Activated T-cell treated with anti-CD3 and anti-CD28 coated beads for 24 hours (primary cell): ENCODE measurements around the gene SMPD4.
"Not testable (repeated sequence)": the region's sequence is repeated elsewhere in the genome, so short reads cannot be mapped to it uniquely, and the experiment has no call there.

ENCODE experiments used
- DNase-seq: peaks from one replicate; pipeline ENCODE4 v3.0.0-alpha.2; 2020; ENCODE audit warnings: low read depth

Gene SMPD4

DNA sequence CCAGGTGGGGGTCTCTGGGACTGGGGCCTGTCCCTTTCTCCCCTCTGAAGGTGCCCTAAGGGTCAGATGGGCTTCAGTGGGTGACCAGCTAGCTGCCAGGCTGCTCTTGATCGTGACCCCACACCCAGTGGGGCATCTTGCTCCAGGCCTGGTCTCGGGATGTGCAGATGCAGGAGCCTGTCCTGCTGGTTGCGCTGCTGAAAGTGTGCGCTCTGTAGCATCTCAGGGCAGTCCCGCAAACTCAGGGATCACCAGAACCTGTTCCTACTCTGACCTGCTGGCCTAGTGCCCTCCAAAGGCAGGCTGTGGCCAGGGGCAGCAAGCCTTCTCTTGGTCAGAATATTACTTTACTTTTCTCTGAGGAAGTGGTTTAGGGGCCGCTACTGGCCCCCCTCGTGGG lies 40.9 kb downstream of the SMPD4 start:
- DNase-seq, result not testable (repeated sequence)

DNA sequence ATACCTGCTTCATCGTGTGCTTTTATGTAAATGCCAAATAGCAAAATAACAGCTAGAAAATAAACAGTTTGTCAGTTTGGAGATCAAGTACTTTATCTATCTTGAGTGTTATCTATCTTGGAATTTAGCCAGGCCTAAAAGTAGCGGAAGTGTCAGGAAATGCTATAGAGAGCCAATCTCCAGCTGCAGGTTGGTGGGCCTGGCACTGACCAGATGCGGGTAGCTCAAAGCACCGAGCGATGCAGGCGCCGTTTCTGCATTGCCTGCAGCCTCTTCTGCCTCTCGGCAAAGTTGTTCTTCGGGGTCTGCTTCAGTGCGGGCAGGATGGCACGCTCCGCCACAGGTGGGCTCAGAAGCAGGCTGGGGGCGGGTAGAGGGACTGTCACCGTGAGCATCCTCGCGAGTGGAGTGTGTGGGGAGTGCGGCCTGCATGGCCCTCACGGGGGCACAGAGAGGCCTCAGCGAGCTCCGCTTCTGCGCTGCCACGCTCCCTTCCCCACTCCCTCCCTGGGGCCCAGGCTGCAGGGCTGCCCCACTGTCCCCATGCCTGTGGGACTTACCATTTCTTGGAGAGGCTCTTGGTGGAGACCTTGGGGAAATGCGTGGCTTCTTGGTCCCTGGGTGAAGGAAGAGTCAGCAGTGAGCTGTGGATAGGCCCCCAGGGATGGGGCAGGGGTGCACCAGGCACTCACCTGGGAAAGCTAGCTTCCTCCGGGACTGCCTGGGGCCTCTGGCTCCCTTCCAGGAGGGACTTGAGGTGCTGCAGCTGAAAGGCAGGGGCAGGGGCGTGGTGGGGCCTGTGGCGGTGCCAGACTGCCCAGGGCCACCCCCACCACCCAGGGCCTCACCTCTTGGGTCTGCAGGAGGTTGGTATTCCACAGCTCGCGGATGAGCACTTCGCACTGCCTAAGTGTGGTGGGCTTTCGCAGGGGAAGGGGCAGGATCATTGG lies 41.8 kb downstream of the SMPD4 start:
- DNase-seq, result not testable (repeated sequence)

DNA sequence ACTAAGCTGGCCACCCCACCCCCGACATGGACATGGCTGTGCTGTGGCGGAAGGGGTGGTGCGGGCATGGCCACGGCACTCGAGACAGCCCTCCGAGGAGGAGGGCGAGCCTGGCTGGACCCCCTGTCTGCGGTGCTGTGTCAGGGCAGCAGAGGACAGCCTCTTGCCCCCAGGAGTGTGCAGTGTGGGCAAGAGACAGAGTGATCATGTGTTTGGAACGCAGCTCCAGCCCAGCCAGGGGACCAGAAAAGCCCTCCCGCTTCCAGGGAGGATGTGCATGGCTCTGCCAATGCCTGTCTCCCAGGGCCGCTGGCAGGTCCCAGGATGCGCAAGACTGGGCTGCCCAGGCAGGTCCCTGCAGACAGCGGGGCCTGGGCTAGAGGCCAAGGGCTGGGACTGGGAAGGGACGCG lies 42.6 kb downstream of the SMPD4 start:
- not testable (repeated sequence) for DNase-seq

DNA sequence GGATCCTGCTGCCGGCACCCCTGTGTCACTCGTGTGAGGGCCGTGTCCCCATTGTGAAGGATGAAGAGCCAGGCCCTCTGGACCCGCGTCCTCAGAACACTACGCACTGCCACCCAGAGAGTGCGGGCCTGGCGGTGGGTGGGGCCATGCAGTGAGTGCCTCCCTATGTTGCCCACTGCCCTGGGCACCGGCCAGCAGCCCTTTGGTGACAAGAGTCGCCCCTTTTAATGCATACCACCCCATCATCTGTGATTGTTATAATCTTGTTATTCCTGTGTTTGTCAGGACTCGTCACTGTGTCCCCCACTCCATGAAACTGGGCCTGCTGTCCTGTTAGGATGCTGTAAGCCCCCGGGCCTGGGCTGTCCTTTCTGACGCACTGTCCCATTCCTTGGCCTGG lies 43.1 kb downstream of the SMPD4 start:
- DNase-seq, result not testable (repeated sequence)

DNA sequence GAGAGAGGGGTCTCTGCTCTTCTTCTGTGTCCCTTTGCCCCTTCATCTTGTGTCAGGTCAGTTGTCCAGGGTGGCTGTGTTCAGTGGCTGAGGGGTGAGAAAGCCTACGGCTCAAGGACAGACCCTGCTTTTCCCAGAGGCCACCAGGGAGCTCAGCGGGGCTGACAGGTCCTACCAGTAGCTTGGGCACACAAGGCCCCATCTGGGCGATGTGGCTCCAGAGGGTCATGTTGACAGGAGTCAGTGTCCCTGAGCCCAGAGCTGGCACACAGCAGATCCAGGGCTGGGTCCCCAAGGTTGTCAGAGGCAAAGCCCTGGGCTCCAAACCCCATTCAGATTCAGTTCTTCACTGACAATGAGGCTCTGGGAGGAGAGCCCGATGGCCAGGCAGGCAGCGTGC lies 44.3 kb downstream of the SMPD4 start:
- DNase-seq, result not testable (repeated sequence)

DNA sequence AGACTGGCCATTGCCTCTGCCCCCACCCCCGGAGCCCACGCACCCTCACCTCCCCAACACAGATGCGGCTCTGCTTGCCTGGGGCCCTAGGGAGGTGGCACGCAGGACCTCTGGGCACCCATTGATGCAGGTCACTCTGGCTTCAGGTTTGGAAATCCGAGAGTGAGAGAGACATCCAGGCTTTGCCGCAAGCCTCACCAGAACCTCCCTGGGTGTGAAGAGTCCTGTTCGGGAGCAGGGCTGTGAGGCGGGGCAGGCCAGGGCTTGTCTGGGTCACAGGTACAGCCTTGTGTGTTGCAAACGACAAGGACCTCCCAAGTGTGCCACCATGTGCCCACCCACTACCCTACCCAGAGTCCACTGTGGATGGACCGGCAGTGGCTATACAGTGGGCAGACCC lies 44.9 kb downstream of the SMPD4 start:
- DNase-seq, result not testable (repeated sequence)

DNA sequence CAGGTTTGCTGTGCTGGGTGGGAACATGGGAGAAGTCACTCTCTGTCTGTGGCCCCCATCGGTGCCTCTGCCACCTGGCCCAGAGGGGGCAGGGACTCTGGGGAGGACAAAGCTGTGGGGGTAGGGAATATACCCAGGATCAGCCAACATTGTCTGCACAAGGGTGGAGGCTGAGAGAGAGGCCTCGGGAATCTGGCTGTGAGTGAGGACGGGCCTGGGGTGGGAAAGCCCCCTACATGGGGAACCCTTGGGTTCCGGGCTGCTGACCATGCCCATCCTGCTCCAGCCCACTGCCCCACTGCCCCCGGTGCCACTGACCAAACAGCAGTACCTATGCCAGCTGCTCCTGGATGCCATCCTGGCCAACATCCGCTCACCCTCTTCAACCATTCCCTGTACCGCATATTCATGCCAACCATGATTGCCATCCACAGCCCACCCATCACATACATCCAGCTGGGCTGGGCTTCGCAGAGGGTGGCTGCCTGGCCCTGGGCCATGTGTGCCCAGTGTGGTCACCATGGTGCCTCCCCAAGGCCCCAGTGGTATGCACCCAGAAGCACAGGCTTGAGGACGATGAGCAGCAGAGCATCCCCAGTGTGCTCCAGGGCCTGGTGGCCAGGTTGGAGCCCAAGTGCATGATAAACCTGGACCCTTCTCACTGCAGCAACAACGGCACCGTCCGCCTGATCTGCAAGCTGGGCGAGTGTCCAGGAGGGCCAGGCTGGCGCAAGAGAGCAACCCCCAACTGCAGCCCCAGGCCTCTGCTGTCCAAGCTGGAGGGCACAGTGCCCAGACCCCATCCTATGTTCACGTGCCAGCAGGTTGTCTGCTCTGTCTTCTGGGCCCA lies 45.5 kb downstream of the SMPD4 start:
- DNase-seq, result no peak

DNA sequence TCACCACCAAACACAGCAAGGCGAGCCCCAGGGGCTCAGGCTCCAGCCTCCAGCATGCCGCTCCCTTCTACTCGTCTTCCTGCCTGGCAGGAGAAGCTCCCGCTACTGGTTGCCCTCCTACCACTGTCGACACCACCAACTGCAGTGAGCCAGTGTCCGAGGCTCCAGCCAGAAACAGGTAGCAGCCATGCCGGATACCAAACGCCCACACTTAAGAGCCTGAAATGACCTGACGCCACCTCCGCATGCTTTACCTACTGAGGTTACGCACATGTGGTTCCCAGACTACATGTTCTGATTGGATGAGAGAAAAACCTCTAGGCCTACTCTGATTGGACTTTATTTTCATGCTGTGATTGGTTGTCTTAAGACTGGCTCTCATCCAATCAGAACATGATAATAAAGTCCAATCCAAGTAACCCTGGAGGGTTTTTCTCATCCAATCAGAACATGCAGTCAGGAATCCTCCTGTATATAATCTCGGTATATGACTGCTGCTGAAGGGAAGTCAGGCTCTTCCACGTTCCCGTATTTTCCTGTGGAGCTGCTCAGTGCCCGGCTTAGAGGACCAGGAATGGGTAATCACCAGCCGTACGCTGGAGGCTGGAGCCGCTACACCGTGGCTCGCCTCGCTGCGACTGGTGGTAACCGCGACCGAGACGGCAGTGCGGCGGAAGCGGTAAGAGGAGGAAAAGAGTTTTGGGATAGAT lies 52.1 kb downstream of the SMPD4 start, which contains the start of gene POTEF:
Gene POTEF, minus strand, starts transcription at position 103 of the 710 bp plus-strand sequence. CDS start 8,707 bp downstream, outside the sequence.
- not testable (repeated sequence) for DNase-seq

DNA sequence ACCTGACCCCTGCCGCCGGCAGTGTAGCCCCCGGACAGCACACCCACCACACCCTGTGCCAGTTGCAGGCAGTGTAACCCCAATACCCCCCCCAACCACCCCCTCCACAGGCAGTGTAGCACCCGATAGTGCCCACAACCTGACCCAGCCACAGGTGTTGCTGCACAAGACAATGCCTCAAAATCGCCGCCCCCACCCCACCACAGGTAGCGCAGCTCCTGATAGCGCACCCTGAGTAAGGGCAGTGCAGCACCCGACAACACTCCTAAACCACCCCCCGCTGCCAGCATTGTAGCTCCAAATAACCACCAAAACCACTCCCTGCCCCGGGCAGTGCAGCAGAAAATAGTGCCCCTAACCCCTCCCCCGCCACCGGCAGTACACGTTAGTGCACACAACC lies 52.9 kb downstream of the SMPD4 start:
- DNase-seq, result not testable (repeated sequence)

DNA sequence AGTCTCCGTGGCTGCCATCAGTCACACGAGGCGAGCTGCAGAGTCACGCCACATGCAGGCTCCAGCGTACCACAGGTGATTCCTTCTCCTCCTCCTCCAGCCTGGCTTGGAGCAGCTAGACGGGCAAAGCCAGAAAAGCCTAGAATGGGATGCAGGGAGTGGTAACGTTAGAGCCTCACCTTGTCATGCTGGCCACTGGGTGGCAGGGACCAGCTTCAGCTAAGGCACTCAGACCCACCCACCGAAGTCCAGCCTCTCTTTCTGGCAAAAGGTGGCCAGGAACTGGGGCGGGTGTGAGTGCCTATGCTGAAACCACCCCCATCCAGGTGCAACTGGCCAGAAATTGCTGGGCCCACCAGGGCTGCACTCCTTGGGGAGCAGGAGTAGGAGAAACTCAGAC lies 53.7 kb downstream of the SMPD4 start:
- DNase-seq, result not testable (repeated sequence)

DNA sequence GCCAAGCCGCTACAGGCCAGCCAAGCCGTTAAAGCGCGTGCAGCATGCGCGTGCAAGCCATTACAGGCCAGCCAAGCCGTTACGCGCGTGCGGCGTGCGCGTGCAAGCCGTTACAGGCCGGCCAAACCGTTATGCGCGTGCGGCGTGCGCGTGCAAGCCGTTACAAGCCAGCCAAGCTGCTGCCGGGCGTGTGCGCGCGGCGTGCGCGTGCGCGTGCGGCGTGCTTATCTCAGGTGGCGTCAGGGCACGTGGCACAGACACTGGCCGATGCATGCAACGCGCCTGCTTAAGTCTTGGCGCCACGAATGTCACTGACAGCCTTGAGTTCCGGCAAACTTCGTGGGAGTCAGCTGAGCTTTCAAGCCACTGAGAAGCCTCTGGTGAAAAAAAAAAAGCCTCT lies 60.5 kb downstream of the SMPD4 start:
- DNase-seq, result not testable (repeated sequence)

DNA sequence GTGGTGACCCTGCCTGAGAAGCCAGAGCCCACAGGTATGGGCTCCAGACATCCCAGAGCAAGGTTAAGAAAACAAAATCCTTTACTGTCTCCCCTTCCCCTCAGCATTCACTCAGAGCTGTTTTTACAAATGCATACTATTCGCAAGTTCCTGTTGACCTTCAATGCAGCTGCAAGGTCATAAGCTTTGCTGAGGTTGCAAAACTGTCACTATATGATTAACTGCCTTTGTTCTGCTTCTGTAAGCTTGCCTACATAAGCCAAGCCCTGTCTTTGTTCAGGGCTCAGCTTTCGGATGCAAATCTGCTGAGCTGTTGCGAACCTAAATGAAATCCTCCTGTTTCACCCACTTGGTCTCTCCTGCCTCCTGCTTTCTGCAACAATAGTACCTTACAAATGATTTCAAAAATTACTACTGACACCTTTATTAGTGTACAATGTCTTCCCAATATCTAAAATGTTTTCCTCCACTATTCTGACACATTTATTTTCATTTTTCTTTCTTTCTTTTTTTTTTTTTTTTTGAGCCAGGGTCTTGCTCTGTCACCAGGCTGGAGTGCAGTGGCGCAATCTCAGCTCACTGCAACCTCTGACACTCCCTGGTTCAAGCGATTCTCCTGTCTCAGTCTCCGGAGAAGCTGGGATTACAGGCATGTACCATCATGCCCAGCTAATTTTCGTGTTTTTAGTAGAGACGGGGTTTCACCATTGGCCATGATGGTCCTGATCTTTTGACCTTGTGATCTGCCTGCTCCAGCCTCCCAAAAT lies 78.6 kb downstream of the SMPD4 start:
- not testable (repeated sequence) for DNase-seq
